ENCODE measurements around the gene RIPPLY1. TPM values are rescaled to one million over a fixed set of nuclear protein-coding genes. Genes with fewer than 3 reads are reported as not detected.

RIPPLY1 gene
- total RNA-seq, 6 donors from 2014 or later = not detected

DNA sequence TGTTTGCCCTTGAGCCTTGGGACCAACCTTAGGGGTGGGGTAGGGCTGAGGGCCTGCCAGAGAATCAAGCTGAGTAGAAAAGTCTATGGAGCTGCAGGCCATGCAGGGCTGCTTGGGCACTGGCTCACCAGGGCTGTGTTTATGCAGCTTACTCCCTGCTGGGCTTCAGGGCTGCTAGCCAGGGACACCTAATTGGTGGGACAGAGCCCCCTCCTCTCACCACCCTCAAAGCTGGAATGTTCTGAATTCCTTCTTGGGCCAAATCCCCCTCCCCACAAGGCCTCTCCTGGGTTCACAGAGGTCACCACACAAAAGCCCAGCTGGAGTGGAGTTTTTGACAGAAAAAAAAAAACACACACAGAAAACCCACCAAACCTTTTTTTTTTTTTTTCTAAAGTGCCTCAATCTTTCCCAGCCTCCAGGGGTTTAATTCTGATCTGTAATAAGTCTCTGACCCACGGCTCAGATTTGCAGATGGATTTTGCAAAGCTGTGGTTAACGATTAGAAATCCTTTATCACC, 16.9 kb upstream of the RIPPLY1 start, which contains the start of gene CLDN2:
TSS of gene CLDN2 (plus strand) at position 471 of the 521 bp plus-strand sequence. CDS start 7,827 bp downstream, outside the sequence.
- DNase-seq (no peak), ATAC-seq (ENCODE audit: low FRiP score in 2 of 2) (no peak)
- TF ChIP-seq POLR2A (IDR thresholded peaks at IDR 0.05) (no peak), POLR2AphosphoS5 (IDR thresholded peaks at IDR 0.05) (no peak), EP300 (IDR thresholded peaks at IDR 0.05) (no peak)
- TF ChIP-seq, protein P1, sequence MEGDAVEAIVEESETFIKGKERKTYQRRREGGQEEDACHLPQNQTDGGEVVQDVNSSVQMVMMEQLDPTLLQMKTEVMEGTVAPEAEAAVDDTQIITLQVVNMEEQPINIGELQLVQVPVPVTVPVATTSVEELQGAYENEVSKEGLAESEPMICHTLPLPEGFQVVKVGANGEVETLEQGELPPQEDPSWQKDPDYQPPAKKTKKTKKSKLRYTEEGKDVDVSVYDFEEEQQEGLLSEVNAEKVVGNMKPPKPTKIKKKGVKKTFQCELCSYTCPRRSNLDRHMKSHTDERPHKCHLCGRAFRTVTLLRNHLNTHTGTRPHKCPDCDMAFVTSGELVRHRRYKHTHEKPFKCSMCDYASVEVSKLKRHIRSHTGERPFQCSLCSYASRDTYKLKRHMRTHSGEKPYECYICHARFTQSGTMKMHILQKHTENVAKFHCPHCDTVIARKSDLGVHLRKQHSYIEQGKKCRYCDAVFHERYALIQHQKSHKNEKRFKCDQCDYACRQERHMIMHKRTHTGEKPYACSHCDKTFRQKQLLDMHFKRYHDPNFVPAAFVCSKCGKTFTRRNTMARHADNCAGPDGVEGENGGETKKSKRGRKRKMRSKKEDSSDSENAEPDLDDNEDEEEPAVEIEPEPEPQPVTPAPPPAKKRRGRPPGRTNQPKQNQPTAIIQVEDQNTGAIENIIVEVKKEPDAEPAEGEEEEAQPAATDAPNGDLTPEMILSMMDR (IDR thresholded peaks at IDR 0.05) = no peak
- Histone ChIP-seq H3K9me3 (no peaks in the 10 kb centered on the region), H3K4me1 (no peaks in the 10 kb centered on the region), H3K27ac (no peak within 1 kb of the TSS), H3K27me3 (no peaks in the 10 kb centered on the region), H3K36me3 (no peaks in the 10 kb centered on the region), H3K4me3 (no peak within 1 kb of the TSS)
- 42 to 58% methylated on average over 2 of the region's 2 CpGs for WGBS, 2 donors

DNA sequence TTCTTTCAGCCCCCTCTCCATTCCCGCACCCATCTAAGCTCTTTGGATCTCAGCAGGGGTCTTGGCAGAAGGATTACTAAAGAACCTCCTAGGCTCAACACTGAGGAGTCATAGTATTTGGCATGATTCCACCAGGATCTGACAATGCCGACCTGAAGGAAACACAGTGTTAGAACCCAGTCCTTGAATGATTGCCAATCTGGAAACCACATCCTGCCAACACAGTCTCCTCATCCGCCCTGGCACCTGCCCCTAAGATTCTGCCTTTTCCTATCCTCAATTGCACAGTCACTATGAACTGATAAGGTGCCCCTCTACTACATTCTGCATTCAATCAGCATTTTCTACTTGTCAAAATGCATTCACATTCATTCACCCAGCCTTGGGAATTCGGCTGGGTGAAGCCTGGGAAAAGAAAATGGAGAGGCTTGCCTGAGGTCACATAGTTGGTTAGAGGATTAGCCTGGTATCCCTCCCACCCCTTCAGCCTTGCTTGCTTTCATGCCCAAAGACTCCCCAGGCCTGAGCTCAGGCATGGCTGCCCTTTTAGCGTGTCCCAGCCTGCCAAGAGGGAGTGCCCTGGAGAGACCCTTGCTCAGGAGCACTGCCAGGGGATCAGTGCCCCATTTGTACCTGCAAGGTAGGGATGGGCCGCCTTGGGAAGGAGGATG, 14.8 kb upstream of the RIPPLY1 start:
- WGBS, 2 donors = 23 to 46% methylated on average over 4 to 6 of the region's 6 CpGs
- no peak for TF ChIP-seq EP300 (IDR thresholded peaks at IDR 0.05)
- TF ChIP-seq, protein P1 (IDR thresholded peaks at IDR 0.05) = no peak
- Histone ChIP-seq H3K36me3 (no peaks in the 10 kb centered on the region), H3K9me3 (no peaks in the 10 kb centered on the region), H3K27me3 (no peaks in the 10 kb centered on the region), H3K27ac (no peak overlapping the region), H3K4me1 (no peaks in the 10 kb centered on the region), H3K4me3 (no peak overlapping the region)
- DNase-seq = no peak
- no peak for ATAC-seq (ENCODE audit: low FRiP score in 2 of 2)

DNA sequence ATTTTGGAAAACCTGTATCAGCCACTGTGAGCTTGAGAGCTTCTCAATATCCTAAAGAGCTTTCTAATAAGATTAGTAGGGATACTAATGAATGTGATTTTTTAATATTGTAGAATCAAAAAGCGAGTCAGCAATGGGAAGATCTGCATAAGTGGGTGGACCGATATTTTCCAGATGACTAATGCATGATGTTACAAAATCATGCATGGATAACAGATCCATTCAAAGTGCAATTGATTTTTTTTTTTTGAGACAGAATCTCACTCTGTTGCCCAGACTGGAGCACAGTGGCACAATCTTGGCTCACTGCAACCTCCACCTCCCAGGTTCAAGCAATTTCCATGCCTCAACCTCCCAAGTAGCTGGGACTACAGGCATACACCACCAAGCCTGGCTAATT, 9.7 kb upstream of the RIPPLY1 start:
- H3K27ac ChIP-seq = no peak overlapping the region
- TF ChIP-seq, protein P1 (IDR thresholded peaks at IDR 0.05) = no peak
- TF ChIP-seq EP300 (IDR thresholded peaks at IDR 0.05) (no peak), POLR2AphosphoS5 (IDR thresholded peaks at IDR 0.05) (no peak), POLR2A (IDR thresholded peaks at IDR 0.05) (no peak)
- no peaks in the 10 kb centered on the region for H3K36me3 ChIP-seq
- no peak for ATAC-seq (ENCODE audit: low FRiP score in 2 of 2)
- no peak overlapping the region for H3K4me3 ChIP-seq
- WGBS, 2 donors = 68 to 85% methylated on average over 2 of the region's 2 CpGs
- H3K4me1 ChIP-seq = no peaks in the 10 kb centered on the region
- no peaks in the 10 kb centered on the region for H3K9me3 ChIP-seq
- H3K27me3 ChIP-seq = no peaks in the 10 kb centered on the region
- DNase-seq = no peak

DNA sequence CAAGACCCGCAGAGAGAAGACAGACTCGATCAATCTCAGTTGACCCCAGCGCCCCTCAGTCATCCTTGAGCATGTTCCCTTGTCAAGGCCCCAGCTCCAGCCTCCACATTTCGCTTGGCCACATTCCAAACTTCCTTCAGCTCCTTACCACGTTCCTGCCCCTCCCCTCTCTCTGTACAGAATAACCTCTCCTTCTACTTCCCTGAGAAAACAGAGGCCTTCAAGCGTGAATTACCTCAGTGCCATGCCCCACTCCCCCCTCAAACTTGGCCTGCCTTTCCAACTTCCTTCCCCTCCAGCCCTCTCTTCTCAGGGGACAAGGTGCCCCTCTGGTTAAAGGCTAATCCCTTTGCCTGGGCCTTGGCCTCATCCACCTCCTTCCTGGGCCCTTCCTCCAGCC, 3.2 kb upstream of the RIPPLY1 start:
- Histone ChIP-seq H3K36me3 (no peaks in the 10 kb centered on the region), H3K27me3 (no peaks in the 10 kb centered on the region), H3K9me3 (no peaks in the 10 kb centered on the region), H3K4me1 (no peaks in the 10 kb centered on the region), H3K27ac (no peak overlapping the region), H3K4me3 (no peak overlapping the region)
- no peak for TF ChIP-seq POLR2A (IDR thresholded peaks at IDR 0.05)
- TF ChIP-seq, protein P1 (IDR thresholded peaks at IDR 0.05) = no peak
- no peak for TF ChIP-seq POLR2AphosphoS5 (IDR thresholded peaks at IDR 0.05)
- no peak for TF ChIP-seq EP300 (IDR thresholded peaks at IDR 0.05)
- WGBS, 2 donors = 34 to 44% methylated on average over 5 to 6 of the region's 6 CpGs
- DNase-seq = no peak
- no peak for ATAC-seq (ENCODE audit: low FRiP score in 2 of 2)

All from upper lobe of left lung (tissue), 6 donors.